GM18873 (cell line): ENCODE measurements around the gene CHAT.

Experiments
- ATAC-seq: cut with Tn5 transposase; IDR thresholded peaks from one replicate; pipeline ENCODE4 v1.9.1; 2021; ENCODE audit warnings: mild to moderate bottlenecking, moderate library complexity, moderate number of reproducible peaks; ENCODE audit not compliant: unreplicated experiment, low FRiP score

The CHAT gene

GRCh38 chr10:49613882-49614241, at the start of gene CHAT:
TSS of gene CHAT (plus strand) at chr10:49614037. CDS start at chr10:49614190, 153 bp downstream.
- no peak for ATAC-seq

DNA sequence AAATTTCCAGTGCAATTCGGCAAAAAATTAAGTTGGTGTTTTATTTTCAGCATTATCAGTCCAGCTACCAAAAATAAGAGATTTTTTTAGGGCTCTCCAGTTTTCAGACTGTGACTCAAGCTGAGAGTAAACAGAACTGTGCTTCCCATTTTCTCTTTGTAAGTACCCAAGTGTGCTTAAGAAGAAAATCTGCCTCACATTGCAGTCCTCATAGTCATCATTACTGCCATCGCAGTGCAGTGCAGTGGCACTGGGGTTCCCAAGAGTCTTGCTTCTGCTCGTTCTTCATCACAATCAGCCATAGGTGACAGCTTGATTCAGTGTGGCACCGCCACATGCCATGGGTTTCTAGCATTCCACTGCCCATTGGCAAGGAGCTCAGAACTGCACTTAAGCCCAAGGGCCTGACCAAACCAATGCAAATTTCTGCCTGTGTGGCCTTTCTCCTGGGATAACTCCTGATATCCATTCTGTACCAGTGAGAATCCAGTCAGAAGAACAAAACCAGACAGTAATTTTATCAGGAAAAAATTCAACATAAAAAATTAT, 49.3 kb upstream of the CHAT start:
- no peak for ATAC-seq

- ATAC-seq: no peak
Measured at GRCh38 chr10:49567810-49568209, 46.0 kb upstream of the CHAT start.

- no peak for ATAC-seq
Measured at GRCh38 chr10:49568235-49568634, 45.6 kb upstream of the CHAT start.

DNA sequence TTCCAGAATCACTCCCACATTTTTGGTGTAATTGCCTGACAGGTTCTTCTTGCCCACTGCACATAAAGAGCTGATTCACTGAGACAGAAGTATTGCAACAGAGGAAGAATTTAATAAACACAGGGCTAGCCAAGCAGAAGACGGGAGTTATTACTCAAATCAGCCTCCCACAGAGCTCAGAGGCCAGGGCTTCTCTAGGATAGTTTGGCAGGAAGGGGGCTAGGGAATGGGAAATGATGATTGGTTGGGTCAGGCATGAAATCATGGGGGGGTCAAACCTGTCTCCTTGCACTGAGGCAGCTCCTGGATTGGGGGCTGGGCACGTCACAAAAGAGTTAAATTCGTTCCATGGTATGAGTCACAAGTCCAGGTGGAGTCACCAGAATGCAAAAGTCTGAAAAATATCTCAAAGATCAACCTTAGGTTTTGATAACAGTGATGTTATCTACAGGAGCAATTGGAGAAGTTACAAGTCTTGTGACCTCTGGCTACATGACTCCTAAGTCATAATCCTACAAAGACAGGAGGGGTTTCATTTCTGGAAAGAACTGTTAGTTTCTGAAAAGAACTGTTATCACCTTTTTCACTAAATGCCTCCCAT, 44.7 kb upstream of the CHAT start:
- ATAC-seq: no peak

DNA sequence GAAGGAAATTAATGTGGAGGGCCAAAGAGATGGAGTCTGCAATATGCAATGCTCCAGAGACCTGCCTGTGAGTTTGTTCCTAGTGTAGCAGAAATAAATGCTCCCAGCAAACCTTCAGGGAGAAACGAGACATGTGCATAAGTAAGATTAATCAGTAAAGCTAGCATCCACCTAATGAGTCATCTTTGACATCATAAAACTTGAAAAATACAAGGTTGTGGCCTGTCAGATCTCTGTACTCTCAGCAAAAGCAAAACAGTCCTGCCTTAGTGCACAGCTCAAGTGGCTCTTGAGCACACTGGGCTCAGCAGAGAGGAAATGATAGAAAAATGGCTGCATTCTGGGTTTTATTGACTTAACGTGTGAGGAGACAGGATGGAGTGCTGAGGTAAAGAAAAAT, 42.4 kb upstream of the CHAT start:
- no peak for ATAC-seq

DNA sequence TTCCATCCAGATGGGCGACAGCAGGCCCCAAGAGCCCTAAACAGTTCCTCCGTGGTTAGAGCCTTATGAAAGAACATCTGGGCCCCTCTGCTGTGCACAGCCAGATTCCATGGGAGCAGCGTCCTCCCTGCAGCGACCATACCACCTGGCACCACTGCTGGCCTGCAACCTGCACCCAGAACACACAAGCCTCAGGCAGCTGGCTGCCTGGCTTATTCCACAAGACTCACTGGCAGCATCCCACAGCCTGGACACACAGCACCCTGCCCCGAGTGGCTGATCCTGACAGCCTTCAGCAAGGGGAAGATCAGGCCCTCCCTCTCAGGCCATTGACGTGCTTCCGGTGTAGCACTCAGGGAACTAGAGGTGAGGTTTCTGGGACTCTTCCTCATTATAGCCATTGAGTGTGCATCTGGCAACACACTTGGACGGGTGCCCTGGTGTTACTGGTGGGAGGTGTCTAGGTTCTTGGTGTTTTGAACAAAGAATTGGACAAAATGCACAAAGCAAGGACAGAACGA, 41.2 kb upstream of the CHAT start:
- no peak for ATAC-seq

DNA sequence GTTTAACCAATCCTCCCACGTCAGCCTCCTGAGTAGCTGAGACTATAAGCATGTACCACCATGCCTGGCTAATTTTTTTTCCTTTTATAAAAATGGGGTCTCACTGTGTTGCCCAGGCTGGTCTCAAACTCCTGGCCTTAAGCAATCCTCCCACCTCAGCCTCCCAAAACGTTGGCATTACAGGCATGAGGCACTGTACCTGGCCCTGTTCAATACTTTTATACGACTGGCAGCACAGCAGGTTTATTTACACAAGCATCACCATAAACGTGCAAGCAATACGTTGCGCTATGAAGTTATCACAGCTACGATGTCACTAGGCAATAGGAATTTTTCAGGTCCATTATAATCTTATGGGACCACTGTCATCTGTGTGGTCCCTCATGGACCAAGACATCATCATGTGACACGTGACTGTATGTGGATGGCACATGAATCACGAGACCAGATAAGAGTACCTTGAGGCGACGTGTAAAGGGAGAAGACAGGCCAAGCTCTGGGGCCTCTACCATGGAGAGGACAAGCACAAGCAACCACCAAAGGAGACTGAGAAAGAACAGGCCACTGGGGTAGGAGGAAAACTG, 38.3 kb upstream of the CHAT start:
- no peak for ATAC-seq

DNA sequence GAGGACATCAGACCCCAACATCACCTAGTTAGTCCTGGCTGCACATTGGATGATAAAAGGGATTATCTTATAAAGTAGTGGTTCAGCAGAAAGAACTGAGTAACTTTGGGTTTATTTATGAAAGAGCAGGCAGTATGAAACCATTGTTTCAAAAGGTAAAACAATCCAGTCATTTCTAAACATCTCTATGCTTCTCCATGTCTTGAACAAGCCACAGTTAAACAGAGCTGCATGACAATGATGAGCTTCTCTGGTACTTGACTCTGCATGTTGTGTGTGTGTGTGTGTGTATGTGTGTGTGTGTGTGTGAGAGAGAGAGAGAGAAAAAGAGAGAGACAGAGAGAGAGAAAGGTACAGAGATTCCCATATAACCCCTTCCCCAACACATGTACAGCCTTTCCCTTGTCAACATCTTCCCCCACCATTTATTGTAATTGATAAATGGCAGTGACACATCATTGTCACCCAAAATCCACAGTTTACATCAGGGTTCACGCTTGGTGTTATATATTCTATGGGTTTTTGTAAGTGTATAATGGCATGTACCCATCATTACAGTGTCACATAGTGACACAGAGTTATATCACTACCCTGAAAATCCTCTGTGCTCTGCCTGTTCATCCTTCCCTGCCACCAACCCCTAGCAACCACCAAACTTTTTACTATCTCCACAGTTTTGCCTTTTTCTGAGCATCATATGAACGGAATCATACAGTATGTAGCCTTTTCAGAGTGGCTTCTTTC, 36.5 kb upstream of the CHAT start:
- no peak for ATAC-seq

- ATAC-seq: no peak
Measured at GRCh38 chr10:49578392-49578791, 35.4 kb upstream of the CHAT start.

GRCh38 chr10:49579621-49580020, 34.2 kb upstream of the CHAT start:
- no peak for ATAC-seq

- no peak for ATAC-seq
Measured at GRCh38 chr10:49585387-49585786, 28.4 kb upstream of the CHAT start.

DNA sequence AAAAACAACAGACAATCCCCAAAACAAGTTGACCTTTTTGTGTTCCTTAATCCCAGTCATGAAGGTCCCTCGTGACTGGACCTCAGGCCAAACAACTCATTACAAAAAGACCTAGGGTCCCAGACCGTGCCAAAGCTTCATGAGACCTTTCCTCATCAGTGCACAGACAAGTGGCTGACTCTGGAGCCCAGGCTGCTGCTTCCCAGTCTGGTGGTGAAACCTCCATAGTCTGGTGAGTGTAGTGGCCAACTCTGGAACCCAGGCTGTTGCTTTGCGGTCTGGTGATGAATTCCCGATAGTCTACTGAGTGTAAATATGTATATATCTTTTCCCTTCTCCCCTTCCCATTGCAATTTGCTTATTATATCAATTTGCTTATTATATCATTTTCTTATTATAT, 25.9 kb upstream of the CHAT start:
- no peak for ATAC-seq

DNA sequence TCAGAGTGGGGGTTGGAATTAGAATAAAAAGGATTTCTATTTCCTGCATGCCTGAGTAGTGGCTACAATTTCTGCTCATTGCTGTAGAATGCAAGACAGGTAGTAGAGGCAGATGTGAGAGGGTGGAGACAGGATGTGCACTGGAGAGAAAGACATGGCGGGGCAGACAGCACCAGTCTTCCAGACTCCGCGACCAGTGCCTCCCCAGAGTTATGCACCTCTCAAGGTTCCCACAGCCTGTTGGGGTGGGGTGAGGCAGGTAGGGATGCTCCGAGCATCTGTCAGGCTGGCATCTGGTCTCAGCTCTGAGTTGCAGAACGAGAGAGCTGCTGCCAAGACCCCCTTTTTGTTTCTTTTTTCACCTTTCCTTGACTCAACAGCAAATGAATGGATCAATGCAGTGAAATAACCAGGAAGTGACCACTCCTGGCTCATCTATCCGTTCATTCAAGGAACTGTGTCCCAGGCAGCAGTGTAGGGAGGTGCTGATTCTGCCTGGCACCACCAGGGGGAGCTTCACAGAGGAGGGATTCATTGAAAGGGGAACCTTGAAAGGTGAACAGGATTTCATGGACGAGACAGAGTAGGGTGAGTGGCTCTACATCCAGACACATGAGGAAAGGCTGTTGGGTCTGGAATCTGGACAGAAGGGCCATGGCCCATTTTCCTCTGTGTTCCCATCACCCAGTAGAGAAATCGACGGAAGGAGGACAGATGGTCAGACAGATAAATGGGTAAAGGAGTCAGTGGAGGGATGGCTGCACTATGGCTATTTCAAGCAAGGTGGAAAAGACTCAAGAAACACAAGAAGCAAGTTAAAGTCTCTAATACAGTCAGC, 20.9 kb upstream of the CHAT start:
- peak; percentile 63 for ATAC-seq

DNA sequence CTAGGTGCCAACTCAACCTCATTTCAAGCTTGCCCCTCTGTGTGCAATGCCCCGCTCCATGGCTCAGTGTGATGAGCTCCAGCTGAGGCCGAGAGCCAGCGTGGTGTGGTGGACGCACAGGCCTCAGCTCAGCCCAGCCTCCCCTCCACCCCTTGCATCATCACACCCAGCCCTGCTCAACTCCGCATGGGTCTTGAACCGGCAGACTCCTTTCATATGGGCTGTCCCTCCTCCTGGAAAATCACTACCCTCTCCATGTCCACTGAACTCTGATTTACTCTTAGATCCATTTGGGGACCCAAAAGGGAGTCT, 20.3 kb upstream of the CHAT start:
- no peak for ATAC-seq

DNA sequence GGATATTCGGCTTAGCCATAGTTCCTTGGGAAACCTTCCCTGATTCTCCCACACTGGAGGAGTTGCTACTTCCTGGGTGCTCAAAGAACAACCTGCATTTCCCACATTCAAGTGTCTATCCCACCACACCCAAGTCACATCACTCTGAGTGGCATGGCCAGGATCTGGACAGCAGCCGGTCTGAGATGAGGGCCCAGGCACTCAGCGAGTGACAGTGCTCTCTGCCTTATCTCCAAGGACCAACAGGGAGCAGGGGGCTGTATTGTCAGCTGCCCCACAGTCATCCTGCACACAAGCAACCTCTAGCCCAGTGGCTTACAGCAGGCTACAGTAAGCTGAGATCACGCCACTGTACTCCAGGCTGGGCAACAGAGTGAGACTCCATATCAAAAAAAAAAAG, 19.8 kb upstream of the CHAT start:
- ATAC-seq: no peak

- no peak for ATAC-seq
Measured at GRCh38 chr10:49594594-49594993, 19.2 kb upstream of the CHAT start.

GRCh38 chr10:49595003-49595712, 18.7 kb upstream of the CHAT start:
- no peak for ATAC-seq

DNA sequence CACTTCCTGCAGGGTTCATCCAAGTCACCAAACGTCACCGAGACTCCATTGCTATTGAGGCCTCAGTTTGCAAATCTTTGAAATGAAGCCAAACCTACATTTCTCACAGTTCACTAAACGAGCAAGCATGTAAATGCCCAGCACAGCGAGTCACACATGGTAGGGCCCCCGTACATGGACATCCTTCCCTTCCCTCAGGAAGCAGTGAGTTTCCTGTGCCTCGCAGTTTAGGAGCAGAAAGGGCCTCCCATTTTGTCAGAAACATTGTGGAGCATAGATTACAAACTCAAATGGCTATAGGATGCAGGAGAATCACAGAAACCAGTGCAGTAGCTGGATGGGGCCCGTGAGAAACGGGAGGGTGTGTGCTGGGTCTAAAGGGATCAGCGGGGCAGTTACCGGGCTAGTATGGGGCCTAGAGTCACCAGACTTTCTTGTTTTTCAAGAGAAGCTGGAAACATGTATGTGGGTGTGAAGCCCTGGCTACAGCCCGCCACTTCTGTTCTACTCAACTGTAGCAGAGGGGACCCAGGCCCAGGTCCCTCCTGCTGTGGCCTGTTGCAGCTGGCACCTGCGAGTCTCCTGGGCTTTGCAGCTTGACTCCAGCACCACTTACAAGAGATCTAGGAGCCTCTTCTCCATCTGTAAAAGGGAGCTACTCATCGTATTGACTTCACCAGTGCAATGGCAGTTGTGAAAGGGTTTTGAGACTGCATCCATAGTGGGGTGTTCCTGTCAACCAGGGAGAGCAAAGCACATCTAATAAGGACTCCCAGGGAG, 17.9 kb upstream of the CHAT start:
- ATAC-seq: no peak

DNA sequence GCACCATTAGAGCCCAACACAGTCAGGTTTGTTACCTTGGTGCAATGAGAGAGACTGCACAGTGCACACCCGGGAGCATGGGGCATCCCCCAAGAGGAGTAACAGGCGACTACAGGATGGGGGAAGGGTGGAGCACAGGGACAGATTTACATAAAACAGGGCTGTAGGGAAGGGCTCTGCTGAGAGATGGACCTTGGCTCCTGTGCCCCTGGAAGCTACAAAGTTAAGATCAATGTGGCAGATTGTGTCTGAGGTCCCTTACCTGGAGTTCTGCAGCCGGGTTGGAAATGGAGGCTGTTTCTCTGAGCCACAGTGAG, 17.4 kb upstream of the CHAT start:
- no peak for ATAC-seq
